HG03439 (cell line): Measurements from ENCODE around the gene NR3C2.
"Not testable (repeated sequence)": the region's sequence is repeated elsewhere in the genome, so short reads cannot be mapped to it uniquely, and the experiment has no call there.

ENCODE experiments used
- ATAC-seq: cut with Tn5 transposase; IDR thresholded peaks from one replicate; pipeline ENCODE4 v1.9.1; 2021; ENCODE audit warnings: mild to moderate bottlenecking, moderate library complexity; ENCODE audit not compliant: unreplicated experiment

Gene NR3C2

DNA sequence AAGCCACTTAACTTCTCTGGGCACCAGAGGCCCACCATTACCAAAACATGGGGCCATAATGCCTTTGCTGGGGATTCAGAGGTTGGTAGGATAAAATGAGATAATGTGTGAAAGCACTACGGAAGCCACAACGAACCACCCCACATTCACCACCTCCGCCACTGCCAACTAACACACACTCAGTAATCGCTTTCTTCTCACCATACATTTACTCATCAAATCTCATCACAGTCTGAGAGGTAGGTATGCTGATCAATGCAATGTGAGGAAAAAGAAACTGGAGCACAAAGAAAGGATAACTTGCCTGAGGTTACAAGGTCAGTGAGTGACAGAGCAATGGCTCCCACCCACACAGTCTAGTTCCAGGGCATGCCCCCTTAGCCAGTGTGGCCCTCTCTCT, 257.3 kb downstream of the NR3C2 start:
- ATAC-seq: no peak

DNA sequence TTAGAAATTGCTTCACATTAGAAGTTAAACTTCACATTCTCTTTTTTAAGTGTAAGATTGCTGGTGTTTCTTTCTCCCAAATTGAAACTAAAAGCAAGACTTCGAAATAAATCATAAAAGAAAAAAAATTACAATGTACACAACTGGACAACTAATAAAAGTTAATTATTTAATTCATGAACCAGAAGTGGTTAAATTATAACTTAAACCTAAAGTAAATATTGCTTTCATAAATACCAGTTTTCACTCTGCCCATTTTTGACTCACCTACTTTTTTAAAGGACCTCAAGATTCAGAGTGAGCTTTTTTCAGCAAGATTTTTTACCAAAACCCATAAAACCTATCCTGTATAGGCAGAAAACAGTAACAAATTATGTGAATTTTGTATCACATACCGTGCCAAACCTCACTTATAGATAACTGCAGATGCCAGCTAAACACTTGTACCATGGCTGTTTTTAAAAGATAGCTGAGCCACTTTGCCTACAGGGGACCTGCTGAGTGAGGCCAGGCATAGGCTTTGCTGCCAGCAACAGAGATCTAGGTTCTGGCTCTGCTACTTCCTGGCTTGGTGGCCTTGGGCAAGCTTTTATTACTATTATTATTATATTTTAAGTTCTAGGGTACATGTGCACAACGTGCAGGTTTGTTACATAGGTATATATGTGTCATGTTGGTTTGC, 259.8 kb downstream of the NR3C2 start:
- no peak for ATAC-seq

- ATAC-seq: no peak
These were observed 268.7 kb downstream of the NR3C2 start for GRCh38 chr4:148173397-148174017.

GRCh38 chr4:148171596-148171995, 270.6 kb downstream of the NR3C2 start:
- ATAC-seq: no peak

DNA sequence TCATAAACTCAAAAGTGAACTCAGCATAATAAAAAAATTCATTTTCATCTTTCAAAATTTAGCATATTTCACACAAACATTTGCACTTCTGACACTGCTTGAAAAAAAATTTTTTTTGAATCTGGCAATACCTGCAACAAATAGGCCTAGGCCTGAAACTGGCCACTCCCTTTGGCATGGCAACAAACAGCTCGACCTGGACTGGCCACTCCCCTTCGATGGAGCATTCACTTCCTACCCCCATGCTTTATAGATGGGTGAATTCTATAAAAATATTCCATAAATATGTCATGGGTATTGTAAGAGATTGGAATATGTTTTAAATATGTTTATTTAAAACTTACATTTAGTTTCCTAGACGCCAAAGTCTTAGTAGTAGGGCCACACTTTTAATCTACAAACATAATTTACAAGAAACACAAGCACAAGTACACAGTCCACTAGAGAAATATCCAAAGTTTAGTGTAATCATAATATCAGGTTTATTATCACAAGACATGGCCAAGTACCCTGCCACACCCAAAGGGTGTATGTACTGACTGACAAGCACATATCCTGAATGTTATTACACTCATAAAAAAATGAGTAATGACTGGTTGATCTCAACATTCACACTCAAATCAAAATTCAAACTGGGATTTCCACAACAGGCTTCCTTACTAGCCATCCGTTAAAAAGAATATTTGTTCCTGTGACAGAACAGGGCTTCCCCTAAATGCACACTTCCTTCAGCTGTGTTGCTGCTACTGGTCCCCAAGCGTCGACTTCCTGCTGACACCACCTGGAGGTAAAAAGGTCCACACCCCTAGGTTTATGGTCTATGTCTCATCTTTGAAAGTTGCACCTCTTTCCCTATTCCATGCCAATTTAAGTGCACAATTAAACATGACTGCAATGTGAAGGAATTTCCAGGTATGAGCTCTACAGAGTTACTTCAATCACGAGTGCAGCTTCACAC, 271.5 kb downstream of the NR3C2 start:
- no peak for ATAC-seq

DNA sequence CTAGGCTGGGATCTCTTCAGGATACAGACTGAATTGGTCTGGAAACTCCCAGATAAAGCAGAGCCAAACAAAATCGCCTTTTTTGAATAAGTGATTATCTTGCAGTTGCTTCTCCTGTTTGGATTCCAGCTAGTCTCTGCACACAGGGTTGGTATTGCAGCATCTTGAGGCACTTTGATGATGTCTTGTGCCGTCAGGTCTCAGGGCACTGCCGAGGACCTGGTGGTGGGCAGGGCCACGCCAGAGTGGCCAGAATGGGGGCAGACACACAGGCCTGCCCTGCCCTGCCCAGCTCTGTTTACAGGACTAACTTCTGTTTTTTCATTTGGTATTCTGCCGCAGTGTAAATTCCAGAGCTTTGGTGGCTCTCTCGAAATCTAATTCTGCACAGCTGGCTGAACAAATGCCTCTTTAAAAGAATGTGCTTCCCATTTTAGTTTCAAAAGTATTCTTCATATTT, 276.1 kb downstream of the NR3C2 start:
- no peak for ATAC-seq

DNA sequence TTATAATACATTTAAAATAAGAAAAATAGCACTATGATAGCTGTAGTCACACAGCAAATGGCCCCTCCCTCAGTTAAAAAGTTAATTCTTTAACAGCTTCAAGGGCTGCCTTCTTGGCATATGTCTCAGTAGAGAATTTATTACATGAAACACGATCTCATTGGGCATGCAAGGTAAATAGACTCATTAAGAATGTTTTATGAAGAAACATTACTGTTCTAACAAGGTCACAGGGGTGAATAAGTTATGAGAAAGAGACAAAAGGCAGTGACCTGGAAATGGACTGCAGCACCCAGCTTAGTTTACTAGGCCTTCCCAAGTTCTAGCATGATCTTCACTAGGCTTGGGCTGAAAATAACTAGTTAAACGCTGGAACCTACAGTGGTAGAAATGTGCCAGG, 277.7 kb downstream of the NR3C2 start:
- ATAC-seq: no peak

DNA sequence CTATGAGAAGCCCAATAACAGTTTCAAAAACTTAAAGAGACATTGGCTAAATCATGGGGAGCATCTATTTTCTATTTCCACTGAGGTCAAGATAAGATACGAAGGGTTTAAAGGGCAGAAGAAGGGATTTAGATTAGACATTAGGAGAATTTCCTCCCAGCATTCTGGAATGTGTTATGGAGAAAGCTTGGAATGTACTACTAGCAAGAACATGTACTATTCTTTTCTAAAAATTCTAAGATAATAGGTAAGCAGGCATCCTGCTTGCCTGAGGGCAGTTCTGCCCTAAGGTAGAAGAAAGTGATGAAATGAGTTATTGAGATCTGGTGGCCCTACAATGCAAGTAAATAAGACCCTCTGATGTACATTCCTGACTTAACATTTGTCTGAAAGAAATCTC, 279.2 kb downstream of the NR3C2 start:
- ATAC-seq: no peak

DNA sequence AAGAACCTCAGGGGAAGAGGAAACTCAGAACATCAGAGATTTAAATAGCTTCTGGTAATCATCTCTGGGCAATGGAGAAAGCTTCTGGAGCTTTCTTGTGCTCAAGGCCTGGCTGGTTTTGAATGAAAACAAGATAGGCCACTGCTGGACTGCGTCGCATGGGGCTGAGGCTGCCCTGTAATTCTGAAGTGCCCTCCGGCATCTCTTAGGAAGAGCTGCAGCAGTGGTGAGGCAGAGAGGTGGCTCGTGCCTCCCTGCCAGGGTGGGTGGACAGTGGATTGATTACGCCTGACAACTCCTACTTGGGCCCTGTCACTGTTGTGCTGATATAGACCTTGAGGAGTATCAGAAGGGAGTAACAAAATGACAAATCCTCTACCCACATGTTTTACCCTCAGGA, 279.7 kb downstream of the NR3C2 start:
- no peak for ATAC-seq

GRCh38 chr4:148161601-148162000, 280.6 kb downstream of the NR3C2 start:
- ATAC-seq: no peak

DNA sequence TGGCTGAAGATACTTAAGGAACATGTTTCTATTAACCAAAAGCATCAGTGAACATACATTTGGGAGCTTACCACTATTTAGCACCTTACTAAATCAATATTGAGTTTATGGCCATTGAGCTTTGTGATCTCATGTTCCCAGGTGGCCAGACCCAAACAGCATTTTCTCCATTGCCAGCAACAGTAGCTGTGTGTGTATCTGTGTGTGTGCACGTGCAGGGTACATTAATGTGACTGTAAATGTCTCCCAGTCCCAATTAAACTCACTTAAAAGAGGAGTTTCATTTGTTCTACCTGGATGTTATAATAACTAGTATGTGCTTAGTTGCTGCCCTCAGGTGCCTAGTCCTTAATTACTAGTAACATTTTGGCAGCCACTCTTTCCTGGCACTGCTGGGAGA, 282.4 kb downstream of the NR3C2 start:
- no peak for ATAC-seq

DNA sequence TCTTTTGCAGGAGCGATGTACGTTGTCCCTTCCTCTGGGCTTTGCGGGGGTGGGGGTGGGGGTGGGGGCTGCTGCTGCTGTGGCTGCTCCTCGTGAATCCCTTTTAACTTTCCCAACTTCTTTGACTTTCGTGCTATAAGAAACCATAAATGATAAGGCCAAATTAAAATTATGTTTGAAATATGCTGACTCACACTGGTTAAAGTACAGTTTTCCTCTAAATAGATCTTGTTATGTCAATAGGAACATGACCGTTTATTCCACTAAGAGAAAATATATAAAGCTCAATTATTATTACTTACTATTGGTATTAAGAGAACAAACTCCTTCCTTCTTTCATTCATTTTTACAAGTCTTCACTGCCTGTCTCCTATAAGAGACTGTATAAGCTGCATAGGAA, 287.4 kb downstream of the NR3C2 start:
- no peak for ATAC-seq

DNA sequence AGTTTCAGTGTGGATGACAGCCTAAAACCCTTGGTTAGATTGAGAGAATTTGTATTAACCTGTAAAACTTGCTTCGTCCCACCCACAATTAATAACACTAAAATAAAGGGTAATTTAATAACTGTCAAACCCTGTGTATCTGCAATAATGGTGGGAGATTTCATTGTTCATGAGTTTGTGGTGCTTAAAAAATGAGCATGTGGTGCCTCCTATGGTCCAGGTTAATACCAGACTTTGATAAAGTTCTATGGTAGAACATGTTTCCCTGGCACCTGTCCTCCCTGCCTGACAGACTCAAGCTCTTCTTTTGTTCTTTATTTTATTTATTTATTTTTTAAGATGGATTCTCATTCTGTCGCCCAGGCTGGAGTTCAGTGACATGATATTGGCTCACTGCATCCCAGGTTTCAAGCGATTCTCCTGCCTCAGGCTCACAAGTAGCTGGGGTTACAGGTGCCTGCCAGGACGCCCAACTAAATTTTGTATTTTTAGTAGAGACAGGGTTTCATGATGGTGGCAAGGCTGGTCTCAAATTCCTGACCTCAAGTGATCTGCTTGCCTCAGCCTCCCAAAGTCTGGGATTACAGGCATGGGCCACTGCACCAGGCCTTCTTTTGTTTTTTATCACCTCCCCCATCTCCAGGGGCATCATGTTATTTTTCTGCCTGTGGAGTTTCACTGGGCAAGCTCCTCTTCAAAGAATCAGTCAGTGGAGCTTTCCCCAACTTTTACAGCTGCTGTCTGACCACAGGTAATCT, 289.2 kb downstream of the NR3C2 start:
- ATAC-seq: no peak

- ATAC-seq: no peak
These were observed 290.4 kb downstream of the NR3C2 start for GRCh38 chr4:148151806-148152205.

DNA sequence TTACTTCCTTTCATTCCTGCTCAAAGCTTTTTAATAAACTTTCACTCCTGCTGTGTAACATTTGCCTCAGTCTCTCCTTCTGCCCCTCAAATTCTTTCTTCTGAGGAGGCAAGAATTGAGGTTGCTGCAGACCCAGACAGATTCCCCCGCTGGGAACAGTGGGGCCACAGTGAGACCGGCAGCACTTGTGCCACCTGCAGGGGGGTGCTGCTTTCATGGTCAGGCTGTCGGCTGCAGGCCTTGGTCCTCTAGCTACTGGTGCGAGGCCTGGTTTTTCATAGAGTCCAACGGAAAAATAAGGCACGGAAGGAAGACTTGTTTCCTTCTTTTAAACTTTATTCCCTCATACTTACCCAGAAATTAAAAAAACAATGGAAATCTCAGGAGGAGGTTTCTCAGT, 296.7 kb downstream of the NR3C2 start:
- ATAC-seq: no peak

GRCh38 chr4:148143174-148143573, 299.0 kb downstream of the NR3C2 start:
- ATAC-seq: no peak

- ATAC-seq: no peak
These were observed 300.7 kb downstream of the NR3C2 start for GRCh38 chr4:148141501-148141900.

GRCh38 chr4:148126825-148127224, 315.4 kb downstream of the NR3C2 start:
- no peak for ATAC-seq

DNA sequence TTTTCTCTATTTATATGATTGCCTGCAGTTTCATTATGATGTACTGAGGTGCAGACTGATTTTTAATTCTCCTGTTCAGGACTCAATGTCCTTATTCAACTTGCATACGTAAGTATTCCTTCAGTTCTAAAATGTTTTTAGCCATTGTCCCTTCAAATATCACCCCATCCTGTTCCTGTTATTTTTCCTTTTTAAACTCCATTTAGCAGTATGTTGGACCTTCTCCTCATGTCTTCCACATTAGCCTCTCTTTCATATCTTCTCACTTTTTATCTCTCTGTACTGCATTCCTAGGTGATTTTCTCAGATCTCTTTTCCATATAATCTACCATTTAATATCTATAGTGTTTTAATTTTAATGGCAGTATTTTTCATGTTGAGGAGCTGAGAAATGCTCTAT, 317.7 kb downstream of the NR3C2 start:
- ATAC-seq: no peak

DNA sequence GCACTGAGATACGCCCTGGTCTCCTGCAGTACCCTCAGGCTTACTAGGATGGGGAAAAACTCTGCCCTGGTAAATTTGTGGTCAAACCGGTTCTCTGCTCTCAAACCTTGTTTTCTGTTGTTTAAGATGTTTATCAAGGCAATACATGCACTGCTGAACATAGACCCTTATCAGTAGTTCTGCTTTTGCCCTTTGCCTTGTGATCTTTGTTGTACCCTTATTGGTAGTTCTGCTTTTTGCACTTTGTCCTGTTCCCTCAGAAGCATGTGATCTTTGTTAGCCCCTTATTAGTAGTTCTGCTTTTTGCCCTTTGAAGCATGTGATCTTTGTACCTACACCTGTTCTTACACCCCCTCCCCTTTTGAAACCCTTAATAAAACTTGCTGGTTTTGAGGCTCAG, 319.1 kb downstream of the NR3C2 start:
- ATAC-seq: not testable (repeated sequence)

- ATAC-seq: no peak
These were observed 322.0 kb downstream of the NR3C2 start for GRCh38 chr4:148120216-148120615.
